Body of pancreas (tissue), 4 donors: ENCODE results near the gene SPDYE5.
"Not testable (repeated sequence)": the region's sequence is repeated elsewhere in the genome, so short reads cannot be mapped to it uniquely, and the experiment has no call there.

Experiments used
- POLR2A ChIP-seq, 3 donors: fragments of 450-650 bp; IDR thresholded peaks; one replicate each; pipeline ENCODE4 v1.6.1; 2016; ENCODE audit warnings: antibody characterized with exemption in 3 of 3, mild to moderate bottlenecking in 2 of 3
- TF ChIP-seq, protein P1 (sequence below), 7 experiments: fragments of 450-650 bp in 4 of 7; fragments of 200-600 bp in 3 of 7; sonication (generic) in 3 of 7; IDR thresholded peaks; one replicate each; pipeline ENCODE4 v1.5.1; 2016 to 2019; ENCODE audit warnings: antibody characterized with exemption in 7 of 7

DNA sequence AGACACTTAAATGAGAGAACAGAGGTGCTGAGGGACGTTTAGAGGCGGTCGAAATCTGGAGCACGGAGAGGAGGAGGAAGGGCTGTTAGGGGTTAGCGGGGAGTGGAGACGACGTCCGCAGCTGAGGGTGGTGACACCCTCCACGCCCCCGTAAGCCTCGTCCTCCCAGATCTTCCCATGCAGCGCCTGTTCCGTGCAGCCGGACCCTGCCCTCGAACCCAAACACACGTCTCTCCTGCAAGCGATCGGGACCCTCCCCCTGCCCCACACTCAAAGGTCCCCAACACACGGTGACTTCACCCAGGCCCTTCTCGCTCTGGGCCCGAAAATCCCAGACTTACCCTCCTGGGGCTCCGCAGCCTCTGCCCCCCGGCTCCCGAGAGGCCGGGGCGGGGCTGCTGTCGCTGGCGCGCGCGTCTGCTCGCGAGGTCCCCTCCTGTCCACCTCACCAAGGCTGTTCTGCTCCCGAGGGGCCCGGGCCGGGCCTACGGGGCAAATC is 35.2 kb downstream of the SPDYE5 start:
- not testable (repeated sequence) for TF ChIP-seq POLR2A (IDR thresholded peaks at IDR 0.05)
- TF ChIP-seq, protein P1, sequence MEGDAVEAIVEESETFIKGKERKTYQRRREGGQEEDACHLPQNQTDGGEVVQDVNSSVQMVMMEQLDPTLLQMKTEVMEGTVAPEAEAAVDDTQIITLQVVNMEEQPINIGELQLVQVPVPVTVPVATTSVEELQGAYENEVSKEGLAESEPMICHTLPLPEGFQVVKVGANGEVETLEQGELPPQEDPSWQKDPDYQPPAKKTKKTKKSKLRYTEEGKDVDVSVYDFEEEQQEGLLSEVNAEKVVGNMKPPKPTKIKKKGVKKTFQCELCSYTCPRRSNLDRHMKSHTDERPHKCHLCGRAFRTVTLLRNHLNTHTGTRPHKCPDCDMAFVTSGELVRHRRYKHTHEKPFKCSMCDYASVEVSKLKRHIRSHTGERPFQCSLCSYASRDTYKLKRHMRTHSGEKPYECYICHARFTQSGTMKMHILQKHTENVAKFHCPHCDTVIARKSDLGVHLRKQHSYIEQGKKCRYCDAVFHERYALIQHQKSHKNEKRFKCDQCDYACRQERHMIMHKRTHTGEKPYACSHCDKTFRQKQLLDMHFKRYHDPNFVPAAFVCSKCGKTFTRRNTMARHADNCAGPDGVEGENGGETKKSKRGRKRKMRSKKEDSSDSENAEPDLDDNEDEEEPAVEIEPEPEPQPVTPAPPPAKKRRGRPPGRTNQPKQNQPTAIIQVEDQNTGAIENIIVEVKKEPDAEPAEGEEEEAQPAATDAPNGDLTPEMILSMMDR (IDR thresholded peaks at IDR 0.05), result not testable (repeated sequence)
